GM18867 (cell line): ENCODE measurements around the gene DOCK3.
"Not testable (repeated sequence)": the region's sequence is repeated elsewhere in the genome, so short reads cannot be mapped to it uniquely, and the experiment has no call there.

Source experiments
- ATAC-seq: cut with Tn5 transposase; IDR thresholded peaks from one replicate; pipeline ENCODE4 v1.9.1; 2021; ENCODE audit warnings: mild to moderate bottlenecking, moderate library complexity; ENCODE audit not compliant: unreplicated experiment

Gene DOCK3

DNA sequence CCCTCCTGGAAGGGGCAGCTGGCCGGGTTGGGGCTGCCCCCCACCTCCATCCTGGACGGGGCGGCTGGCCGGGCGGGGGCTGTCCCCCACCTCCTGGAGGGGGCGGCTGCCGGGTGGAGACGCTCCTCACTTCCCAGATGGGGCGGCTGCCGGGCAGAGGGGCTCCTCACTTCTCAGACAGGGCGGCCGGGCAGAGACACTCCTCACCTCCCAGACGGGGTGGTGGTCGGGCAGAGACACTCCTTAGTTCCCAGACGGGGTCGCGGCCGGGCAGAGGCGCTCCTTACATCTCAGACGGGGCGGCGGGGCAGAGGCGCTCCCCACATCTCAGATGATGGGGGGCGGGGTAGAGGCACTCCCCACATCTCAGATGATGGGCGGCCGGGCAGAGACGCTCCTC lies 129.1 kb downstream of the DOCK3 start:
- ATAC-seq, result not testable (repeated sequence)

- not testable (repeated sequence) for ATAC-seq
These were observed 129.6 kb downstream of the DOCK3 start for GRCh38 chr3:50804376-50804775.

- no peak for ATAC-seq
These were observed 130.6 kb downstream of the DOCK3 start for GRCh38 chr3:50805321-50805720.

GRCh38 chr3:50806031-50806430 lies 131.3 kb downstream of the DOCK3 start:
- no peak for ATAC-seq

DNA sequence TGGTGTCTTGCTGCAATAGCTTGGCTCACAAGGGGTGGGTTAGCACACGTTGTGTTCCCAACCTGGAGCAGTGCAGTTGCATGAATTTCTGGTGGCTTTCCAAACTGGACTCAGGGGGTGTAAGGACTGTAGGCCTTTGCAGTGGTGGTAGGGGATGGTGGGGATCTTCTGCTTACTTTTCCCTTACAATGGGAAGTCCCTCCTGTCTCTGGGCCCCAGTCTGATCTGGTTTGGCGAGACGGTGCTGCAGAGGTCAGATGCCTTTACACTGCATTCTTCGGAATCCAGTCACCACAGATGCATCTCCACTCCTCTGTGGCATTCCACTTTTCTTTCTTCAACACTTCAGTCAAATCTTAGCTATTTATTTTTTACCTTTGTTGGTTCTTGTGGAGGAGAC lies 132.1 kb downstream of the DOCK3 start:
- no peak for ATAC-seq

- ATAC-seq, result no peak
These were observed 132.5 kb downstream of the DOCK3 start for GRCh38 chr3:50807266-50807665.

GRCh38 chr3:50811893-50812292 lies 137.2 kb downstream of the DOCK3 start:
- ATAC-seq, result no peak

DNA sequence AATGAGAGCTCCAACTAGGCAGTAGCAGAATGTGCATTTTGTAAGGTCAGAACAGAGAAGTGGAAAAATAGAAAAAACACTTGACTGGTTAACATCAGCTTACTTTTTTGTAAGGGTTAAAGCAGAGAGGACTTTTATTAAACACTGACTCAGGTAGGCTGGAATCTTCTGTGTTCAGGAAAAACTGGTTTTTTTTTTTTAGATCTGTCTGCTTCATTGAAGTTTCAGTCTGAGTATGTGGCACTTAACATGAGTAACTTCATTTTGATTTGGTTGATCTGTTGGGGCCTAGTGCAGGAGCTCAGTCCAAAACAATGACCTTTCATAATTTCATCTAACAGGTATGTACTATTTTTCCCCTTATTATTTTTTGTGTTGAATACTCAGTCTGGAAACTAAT lies 141.1 kb downstream of the DOCK3 start:
- no peak for ATAC-seq

- ATAC-seq, result no peak
These were observed 142.2 kb downstream of the DOCK3 start for GRCh38 chr3:50816894-50817293.

DNA sequence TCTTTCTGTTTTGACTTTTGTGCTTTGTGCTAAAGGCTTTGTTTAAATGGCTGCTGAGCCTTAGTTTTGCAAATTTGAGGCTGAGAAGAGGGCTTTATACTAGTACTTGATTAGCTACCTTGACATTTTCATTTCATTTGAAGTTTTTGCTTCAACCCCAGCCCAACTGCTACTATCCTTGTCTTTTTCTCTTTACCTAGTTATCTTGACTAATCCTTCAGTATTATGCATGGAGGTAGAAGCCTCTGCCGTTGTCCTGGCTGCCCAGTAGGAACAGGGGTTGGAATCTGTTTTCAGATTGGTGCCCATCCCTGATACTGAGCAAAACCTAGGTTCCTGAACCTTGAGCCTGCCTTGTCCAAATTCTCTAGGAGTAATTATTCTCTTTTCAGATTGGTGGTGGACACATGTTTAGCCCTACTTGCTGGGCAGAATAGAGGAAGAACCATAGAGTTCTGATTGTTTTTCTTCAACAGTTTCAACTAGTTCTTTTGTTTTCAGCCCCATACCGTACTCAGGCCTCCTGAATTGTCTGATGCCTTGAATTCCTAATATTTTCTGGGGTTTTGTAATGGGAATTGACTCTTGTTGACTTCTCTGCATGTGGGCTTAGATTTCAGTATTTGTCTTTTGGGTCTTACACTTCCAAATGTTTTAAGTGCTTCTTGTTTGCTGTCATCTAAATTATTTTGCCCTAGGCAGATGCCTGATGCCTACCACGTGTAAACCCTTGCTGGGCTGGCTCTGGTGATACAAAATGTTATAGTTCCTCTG lies 143.2 kb downstream of the DOCK3 start:
- no peak for ATAC-seq

GRCh38 chr3:50819882-50820281 lies 145.2 kb downstream of the DOCK3 start:
- no peak for ATAC-seq

DNA sequence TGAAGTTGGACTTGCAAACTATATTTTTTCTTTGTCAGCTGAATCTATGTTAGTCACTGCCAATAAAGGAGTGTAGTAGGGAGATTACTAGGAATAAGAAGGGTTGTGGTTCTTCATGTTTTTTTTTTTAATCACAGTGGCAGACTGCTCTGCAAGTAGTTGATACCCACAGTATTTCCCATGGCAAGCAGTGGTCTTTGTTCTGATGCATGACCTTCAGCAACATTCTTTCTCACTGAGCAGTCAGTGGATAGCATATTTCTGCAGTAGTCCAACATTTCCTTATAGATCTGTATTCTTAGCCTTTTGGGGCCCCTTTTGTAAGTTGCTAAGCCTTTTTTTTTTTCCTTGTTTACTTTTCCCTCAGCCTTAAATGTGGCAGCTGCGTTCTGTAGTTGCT lies 151.1 kb downstream of the DOCK3 start:
- ATAC-seq, result no peak

GRCh38 chr3:50830451-50830850 lies 155.7 kb downstream of the DOCK3 start:
- no peak for ATAC-seq

GRCh38 chr3:50831009-50831408 lies 156.3 kb downstream of the DOCK3 start:
- ATAC-seq, result not testable (repeated sequence)

DNA sequence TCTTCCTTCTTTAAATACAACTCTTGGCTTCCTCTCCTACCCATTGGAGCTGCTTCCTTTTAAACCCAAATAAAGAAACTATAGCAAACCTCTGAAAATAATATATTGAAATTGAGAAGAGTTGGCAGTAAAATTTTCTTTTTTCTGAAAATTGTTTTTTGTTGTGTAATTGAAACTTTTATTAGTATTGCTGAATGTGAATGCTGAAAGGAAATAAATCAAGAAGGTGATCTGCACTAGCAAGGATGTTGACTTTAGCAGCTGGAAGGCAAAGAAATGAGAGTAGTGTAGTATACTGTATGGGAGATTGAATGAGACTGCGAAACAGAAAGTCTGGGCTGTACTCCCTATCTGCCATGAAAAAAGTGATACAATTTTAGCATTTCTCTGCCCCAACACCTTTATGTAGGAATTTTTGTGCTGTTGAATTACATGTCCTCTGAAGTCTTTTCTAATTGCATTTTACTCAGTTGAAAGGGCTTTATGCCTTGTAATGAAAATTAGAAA lies 166.3 kb downstream of the DOCK3 start:
- ATAC-seq, result no peak

DNA sequence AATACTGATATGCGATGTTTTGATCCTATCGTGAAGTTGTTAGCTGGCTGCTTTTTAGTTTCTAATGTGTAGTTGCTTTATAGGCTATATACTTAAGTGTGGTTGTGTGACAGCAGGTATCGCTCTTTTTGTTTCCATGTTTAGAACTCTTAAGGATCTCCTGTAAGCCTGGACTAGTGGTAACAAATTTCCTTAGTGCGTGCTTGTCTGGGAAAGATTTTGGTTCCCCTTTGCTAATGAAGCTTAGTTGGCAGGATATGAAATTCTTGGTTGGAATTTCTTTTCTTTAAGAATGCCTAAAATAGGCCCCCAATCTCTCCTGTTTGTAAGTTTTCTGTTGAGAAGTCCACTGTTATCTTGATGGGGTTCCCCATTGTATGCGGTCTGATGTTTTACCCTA lies 173.6 kb downstream of the DOCK3 start:
- no peak for ATAC-seq

DNA sequence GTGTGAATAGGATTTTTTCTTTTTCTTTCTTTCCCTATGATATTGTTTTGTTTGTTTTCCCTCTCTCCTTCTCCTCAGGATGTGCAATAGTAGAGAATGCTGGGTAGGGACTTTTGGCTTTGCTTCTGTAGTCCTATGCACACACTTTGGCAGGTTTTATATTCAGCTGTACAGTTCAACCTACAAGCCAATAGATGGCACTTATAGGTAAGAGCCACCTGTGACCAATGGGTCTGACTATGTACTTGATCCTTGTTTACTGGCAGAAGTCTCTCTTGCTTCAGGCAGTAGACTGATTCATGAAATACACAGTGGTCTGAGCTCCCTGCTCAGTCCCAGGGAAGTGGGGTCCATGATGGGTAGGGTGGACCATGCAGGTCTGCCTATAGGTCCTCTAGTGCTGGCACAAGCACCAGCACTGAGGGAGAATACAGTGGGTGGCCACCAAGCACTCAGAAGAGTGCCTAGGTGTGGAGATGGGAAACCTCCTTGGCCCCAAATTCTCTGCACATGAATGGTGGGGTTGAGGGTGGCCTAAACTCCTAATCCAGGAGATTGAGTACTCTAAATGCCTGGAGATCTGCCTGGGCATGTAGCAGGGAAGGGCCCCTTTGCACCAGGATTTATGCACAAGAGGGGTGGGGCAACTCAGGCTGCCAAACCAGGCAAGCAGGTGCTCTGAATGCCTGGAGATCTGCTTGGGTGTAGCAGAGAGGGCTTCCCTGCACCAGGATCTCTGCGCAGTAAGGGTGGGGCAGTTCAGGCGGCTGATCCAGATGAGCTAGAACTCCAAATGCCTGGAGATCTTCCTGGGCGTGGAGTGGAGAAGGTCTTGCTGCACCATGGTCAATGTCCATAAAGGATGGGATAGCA lies 176.1 kb downstream of the DOCK3 start:
- no peak for ATAC-seq

GRCh38 chr3:50853936-50854335 lies 179.2 kb downstream of the DOCK3 start:
- no peak for ATAC-seq

GRCh38 chr3:50862221-50862620 lies 187.5 kb downstream of the DOCK3 start:
- no peak for ATAC-seq

DNA sequence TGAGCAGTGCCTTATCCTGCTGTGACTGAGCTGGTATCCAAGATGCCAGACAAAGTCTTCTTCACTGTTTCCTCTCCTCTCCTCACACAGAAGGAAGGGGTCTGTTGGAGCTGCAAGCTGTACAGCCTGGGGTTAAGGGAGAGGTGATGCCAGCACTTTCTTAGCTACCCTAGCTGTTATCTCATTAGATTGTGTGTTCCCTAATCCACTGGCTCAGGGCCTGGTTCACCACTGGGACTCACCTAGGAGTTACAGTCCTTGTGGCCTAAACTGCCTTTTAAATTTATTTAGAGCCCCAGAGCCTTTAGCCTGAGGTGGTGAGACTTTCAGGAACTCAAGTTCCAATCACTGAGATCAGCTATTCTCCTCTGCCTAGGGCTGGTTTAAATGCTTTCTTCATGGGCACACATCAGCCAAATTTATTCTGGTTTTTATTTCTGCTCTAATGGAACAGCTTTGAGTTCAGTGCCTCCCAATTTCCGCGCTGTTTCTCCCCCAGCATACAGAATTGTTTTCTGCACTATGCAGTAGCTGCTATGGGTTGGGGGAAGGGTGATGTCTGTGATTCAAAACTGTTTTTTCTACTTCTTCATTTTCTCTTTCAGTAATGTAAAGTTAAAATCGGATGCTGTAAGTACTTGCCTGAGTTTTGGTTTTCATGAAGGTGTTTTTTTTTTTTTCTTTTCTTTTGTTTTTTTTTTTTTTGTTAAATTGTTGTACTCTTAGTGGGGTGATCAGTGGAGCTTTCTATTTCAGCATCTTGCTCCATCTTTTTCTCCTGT lies 198.8 kb downstream of the DOCK3 start:
- peak; percentile 94 for ATAC-seq

DNA sequence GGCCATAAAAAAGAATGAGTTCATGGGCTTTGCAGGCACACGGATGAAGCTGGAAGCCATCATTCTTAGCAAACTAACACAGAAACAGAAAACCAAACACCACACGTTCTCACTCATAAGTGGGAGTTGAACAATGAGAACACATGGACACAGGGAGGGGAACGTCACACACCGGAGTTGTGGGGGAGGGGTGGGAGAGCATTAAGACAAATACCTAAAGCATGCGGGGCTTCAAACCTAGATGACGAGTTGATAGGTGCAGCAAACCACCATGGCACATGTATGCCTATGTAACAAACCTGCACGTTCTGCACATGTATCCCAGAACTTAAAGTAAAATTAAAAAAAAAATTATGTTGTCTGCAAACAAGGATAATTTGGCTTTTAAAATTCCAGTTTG lies 200.1 kb downstream of the DOCK3 start:
- ATAC-seq, result not testable (repeated sequence)
